Posterior cingulate gyrus (tissue), 11 donors: ENCODE measurements around the gene GOLGA8G.
A peak's percentile ranks its signal among the peaks of the same experiment; 100 is the strongest.
"Not testable (repeated sequence)": the region's sequence is repeated elsewhere in the genome, so short reads cannot be mapped to it uniquely, and the experiment has no call there.

Source experiments
- DNase-seq, 10 donors: peaks; one replicate each; pipeline versions ENCODE4 v3.0.0 to v3.0.0-alpha.2; 2020 to 2021; ENCODE audit warnings: mixed read lengths in 3 of 10
- intact Hi-C: fragments of 100-400 bp; cut with DNase I; formaldehyde crosslinking; loops from one replicate; pipeline ENCODE4 v1.15.1; 2023

The GOLGA8G gene

GRCh38 chr15:28532954-28533353, at the start of gene GOLGA8G:
Gene GOLGA8G, minus strand, starts transcription at chr15:28532971. Its CDS starts 62 bp downstream, at chr15:28532909.
- intact Hi-C loops, result not testable (repeated sequence)
- peak in 2 of 10 donors; percentile 42 to 67 for DNase-seq

GRCh38 chr15:28573351-28573750, 40.6 kb upstream of the GOLGA8G start:
- DNase-seq, result peak in 3 of 10 donors; percentile 32 to 42 (median 34)
- intact Hi-C loops, result not testable (repeated sequence)

GRCh38 chr15:28553268-28553667, 20.5 kb upstream of the GOLGA8G start, which contains the start of gene GOLGA6L25:
Gene GOLGA6L25, plus strand, starts transcription at chr15:28553568. Its CDS starts 61 bp downstream, at chr15:28553629.
- intact Hi-C loops, DNase-seq: not testable (repeated sequence)

GRCh38 chr15:28515208-28515607, 17.6 kb downstream of the GOLGA8G start:
- intact Hi-C loops, result not testable (repeated sequence)

GRCh38 chr15:28514128-28514527, 18.6 kb downstream of the GOLGA8G start:
- intact Hi-C loops, result not testable (repeated sequence)
- peak in 4 of 10 donors; percentile 10 to 83 (median 64) for DNase-seq

More at GRCh38 chr15:28515208-28515607, 17.6 kb downstream of the GOLGA8G start:
- not testable (repeated sequence) for DNase-seq

GRCh38 chr15:28508217-28508889, 24.4 kb downstream of the GOLGA8G start:
- peak in 1 of 10 donors; percentile 28 for DNase-seq
- intact Hi-C loops, result not testable (repeated sequence)

- DNase-seq, intact Hi-C loops: not testable (repeated sequence)
Observed at GRCh38 chr15:28481340-28481739, 51.4 kb downstream of the GOLGA8G start.
